IMR-90 (cell line): ENCODE results near the gene MSH3.

Experiments
- CEBPB ChIP-seq: IDR thresholded peaks from 2 replicates; pipeline ENCODE4 v1.6.1; 2012; ENCODE audit warnings: low read depth, low read length, improper control_type of control experiment
- CHD1 ChIP-seq: IDR thresholded peaks from 2 replicates; pipeline ENCODE4 v1.6.1; 2012; ENCODE audit warnings: low read depth, low read length, improper control_type of control experiment
- FOS ChIP-seq: fragments of 150-350 bp; IDR thresholded peaks from 2 replicates; pipeline ENCODE4 v1.6.1; 2016; ENCODE audit warnings: low read depth, low read length
- MAFK ChIP-seq: IDR thresholded peaks from 2 replicates; pipeline ENCODE4 v1.6.1; 2012; ENCODE audit warnings: low read depth, low read length, improper control_type of control experiment
- MAZ ChIP-seq: IDR thresholded peaks from 2 replicates; pipeline ENCODE4 v1.6.1; 2012; ENCODE audit warnings: low read depth, mild to moderate bottlenecking, low read length, improper control_type of control experiment, moderate library complexity, borderline replicate concordance
- MXI1 ChIP-seq: IDR thresholded peaks from 2 replicates; pipeline ENCODE4 v1.6.1; 2012; ENCODE audit warnings: low read depth, mild to moderate bottlenecking, low read length, moderate library complexity, borderline replicate concordance
- POLR2A ChIP-seq: IDR thresholded peaks from 2 replicates; pipeline ENCODE4 v1.6.1; 2012; ENCODE audit warnings: mild to moderate bottlenecking, low read depth, low read length
- RAD21 ChIP-seq: IDR thresholded peaks from 2 replicates; pipeline ENCODE4 v1.6.1; 2012; ENCODE audit warnings: low read length, improper control_type of control experiment
- RCOR1 ChIP-seq: IDR thresholded peaks from 2 replicates; pipeline ENCODE4 v1.6.1; 2012; ENCODE audit warnings: mild to moderate bottlenecking, low read length, improper control_type of control experiment; ENCODE audit not compliant: insufficient replicate concordance
- RFX5 ChIP-seq: IDR thresholded peaks from 2 replicates; pipeline ENCODE4 v1.8.0; 2012; ENCODE audit warnings: low read depth, mild to moderate bottlenecking, low read length, moderate library complexity
- SMC3 ChIP-seq: fragments of 150-350 bp; IDR thresholded peaks from 2 replicates; pipeline ENCODE4 v1.6.1; 2016; ENCODE audit warnings: low read depth, mild to moderate bottlenecking, antibody characterized with exemption, low read length, moderate library complexity
- TF ChIP-seq, protein P1 (sequence below): conservative IDR thresholded peaks from 2 replicates; pipeline ENCODE4 v1.5.1; 2012; ENCODE audit warnings: mild to moderate bottlenecking, low read depth, low read length, improper control_type of control experiment
- TF ChIP-seq, protein P2 (sequence below): fragments of 150-350 bp; IDR thresholded peaks from 2 replicates; pipeline ENCODE4 v1.6.1; 2016; ENCODE audit warnings: low read depth, mild to moderate bottlenecking, low read length, moderate library complexity, borderline replicate concordance
- TF ChIP-seq, protein P3 (sequence below): fragments of 150-350 bp; IDR thresholded peaks from 2 replicates; pipeline ENCODE4 v1.6.1; 2017; ENCODE audit warnings: mild to moderate bottlenecking, antibody characterized with exemption, low read length, low read depth

DNA sequence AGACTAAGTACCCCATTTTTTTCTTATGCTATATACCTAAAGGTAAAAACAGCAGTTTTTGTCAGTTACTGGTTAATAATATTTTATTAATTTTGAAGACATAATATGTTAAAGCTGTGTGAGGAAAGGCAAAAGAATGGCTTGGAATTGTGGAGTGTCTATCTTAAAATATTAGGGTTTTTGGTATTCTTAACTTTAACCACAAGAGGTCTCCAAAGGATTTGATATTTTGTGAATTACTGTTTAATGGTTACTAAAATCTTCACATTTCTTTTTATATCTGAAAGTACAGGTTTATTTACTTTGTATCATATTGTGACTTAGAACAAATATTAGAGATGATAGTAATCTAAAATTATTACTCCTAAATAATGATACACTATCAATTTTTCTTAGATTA is 32.3 kb downstream of the MSH3 start:
- TF ChIP-seq, protein P1, sequence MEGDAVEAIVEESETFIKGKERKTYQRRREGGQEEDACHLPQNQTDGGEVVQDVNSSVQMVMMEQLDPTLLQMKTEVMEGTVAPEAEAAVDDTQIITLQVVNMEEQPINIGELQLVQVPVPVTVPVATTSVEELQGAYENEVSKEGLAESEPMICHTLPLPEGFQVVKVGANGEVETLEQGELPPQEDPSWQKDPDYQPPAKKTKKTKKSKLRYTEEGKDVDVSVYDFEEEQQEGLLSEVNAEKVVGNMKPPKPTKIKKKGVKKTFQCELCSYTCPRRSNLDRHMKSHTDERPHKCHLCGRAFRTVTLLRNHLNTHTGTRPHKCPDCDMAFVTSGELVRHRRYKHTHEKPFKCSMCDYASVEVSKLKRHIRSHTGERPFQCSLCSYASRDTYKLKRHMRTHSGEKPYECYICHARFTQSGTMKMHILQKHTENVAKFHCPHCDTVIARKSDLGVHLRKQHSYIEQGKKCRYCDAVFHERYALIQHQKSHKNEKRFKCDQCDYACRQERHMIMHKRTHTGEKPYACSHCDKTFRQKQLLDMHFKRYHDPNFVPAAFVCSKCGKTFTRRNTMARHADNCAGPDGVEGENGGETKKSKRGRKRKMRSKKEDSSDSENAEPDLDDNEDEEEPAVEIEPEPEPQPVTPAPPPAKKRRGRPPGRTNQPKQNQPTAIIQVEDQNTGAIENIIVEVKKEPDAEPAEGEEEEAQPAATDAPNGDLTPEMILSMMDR, result peak; percentile 58
- no peak for TF ChIP-seq POLR2A
- TF ChIP-seq FOS, result no peak
- TF ChIP-seq RCOR1, result no peak
- TF ChIP-seq CHD1, result no peak
- no peak for TF ChIP-seq CEBPB
- TF ChIP-seq RAD21, result peak; percentile 60
- no peak for TF ChIP-seq MAFK
- TF ChIP-seq, protein P2, sequence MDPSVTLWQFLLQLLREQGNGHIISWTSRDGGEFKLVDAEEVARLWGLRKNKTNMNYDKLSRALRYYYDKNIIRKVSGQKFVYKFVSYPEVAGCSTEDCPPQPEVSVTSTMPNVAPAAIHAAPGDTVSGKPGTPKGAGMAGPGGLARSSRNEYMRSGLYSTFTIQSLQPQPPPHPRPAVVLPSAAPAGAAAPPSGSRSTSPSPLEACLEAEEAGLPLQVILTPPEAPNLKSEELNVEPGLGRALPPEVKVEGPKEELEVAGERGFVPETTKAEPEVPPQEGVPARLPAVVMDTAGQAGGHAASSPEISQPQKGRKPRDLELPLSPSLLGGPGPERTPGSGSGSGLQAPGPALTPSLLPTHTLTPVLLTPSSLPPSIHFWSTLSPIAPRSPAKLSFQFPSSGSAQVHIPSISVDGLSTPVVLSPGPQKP, result no peak
- peak; percentile 59 for TF ChIP-seq SMC3
- TF ChIP-seq, protein P3, sequence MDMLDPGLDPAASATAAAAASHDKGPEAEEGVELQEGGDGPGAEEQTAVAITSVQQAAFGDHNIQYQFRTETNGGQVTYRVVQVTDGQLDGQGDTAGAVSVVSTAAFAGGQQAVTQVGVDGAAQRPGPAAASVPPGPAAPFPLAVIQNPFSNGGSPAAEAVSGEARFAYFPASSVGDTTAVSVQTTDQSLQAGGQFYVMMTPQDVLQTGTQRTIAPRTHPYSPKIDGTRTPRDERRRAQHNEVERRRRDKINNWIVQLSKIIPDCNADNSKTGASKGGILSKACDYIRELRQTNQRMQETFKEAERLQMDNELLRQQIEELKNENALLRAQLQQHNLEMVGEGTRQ, result no peak
- TF ChIP-seq MAZ, result no peak
- no peak for TF ChIP-seq MXI1
- TF ChIP-seq RFX5, result no peak
